ENCODE data around the gene CLASP1.

Gene CLASP1

DNA sequence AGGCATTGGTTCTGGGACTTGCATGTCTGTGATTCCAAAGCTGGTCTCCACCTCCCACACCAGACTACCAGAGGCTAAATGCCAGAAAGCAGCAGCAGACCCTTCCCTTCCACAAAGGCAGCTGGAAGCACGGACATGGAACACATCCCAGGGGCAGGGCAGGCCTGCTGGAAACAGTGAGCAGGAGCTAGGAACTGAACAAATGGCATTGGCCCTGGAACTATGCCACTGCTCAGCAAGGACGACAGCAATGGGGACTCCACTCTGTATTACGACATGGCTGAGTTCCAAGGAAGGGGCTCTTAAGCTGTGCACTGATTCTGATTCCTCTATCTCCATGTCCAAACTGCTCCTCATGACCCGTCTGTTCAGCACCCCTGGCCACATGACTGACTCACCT is 286.5 kb downstream of the CLASP1 start:
- TF ChIP-seq, protein P1, sequence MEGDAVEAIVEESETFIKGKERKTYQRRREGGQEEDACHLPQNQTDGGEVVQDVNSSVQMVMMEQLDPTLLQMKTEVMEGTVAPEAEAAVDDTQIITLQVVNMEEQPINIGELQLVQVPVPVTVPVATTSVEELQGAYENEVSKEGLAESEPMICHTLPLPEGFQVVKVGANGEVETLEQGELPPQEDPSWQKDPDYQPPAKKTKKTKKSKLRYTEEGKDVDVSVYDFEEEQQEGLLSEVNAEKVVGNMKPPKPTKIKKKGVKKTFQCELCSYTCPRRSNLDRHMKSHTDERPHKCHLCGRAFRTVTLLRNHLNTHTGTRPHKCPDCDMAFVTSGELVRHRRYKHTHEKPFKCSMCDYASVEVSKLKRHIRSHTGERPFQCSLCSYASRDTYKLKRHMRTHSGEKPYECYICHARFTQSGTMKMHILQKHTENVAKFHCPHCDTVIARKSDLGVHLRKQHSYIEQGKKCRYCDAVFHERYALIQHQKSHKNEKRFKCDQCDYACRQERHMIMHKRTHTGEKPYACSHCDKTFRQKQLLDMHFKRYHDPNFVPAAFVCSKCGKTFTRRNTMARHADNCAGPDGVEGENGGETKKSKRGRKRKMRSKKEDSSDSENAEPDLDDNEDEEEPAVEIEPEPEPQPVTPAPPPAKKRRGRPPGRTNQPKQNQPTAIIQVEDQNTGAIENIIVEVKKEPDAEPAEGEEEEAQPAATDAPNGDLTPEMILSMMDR (conservative IDR thresholded peaks at IDR 0.05), result no peak
- no peak for TF ChIP-seq ZFX (IDR thresholded peaks at IDR 0.05)
- H3K27ac ChIP-seq, result peak overlapping the region; percentile 74

DNA sequence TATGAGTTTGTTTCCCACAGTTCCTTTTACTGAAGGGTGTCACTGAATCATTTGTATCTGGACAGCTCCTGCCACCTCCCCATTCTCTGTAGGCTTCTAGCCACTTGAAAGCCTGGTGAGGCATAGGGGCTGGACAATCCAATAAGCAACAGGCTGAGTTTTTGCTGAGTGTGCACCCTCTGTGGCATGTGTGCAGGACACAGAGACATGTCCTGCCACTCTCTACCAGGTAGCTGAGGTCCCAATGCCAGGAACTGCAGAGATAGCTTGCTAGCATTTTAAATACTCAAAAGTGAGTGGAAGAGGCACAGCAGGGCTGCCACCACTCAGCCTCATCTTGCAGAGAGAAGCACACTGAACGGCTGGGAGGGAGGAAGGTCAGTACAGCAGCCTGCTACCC is 287.0 kb downstream of the CLASP1 start:
- H3K27ac ChIP-seq, result peak overlapping the region; percentile 74; the same call in 1 of the 2 replicates
- no peak for TF ChIP-seq ZFX (IDR thresholded peaks at IDR 0.05)
- TF ChIP-seq, protein P1 (conservative IDR thresholded peaks at IDR 0.05), result no peak

DNA sequence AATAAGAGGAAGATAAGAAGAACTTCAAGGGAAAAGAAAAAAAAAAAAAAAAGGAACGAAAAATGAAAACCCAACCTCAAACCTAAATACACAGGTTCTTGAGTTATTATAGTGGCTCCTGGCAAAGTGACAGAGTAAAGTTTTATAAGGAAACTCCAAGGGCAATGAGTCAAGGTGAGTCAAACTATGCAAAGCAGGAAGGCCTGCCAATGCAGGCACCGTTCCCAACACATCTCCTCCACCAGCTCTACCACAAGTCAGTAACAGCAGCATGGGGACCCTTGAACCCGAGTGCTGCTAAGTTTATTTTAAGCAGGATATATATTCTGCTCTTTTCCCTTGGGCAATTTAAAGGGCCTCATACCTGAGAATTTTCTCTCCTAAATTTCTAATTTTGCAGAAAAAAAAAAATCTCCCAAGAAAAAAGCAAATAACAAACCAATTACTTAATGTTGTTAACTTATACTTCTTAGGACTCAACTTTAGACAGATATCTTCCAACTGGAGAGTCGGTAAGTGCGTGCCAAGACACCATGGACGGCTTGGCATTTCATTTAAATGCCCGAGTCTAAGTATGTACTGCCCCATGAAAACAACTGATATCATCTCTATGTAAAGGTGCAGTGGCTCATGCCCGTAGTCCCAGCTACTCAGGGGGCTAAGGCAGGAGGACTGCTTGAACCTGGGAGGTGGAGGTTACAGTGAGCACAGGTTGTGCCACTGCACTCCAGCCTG is 288.5 kb downstream of the CLASP1 start:
- peak overlapping the region; percentile 46 for H3K27ac ChIP-seq
- TF ChIP-seq ZFX (IDR thresholded peaks at IDR 0.05), result no peak
- TF ChIP-seq, protein P1 (conservative IDR thresholded peaks at IDR 0.05), result no peak

DNA sequence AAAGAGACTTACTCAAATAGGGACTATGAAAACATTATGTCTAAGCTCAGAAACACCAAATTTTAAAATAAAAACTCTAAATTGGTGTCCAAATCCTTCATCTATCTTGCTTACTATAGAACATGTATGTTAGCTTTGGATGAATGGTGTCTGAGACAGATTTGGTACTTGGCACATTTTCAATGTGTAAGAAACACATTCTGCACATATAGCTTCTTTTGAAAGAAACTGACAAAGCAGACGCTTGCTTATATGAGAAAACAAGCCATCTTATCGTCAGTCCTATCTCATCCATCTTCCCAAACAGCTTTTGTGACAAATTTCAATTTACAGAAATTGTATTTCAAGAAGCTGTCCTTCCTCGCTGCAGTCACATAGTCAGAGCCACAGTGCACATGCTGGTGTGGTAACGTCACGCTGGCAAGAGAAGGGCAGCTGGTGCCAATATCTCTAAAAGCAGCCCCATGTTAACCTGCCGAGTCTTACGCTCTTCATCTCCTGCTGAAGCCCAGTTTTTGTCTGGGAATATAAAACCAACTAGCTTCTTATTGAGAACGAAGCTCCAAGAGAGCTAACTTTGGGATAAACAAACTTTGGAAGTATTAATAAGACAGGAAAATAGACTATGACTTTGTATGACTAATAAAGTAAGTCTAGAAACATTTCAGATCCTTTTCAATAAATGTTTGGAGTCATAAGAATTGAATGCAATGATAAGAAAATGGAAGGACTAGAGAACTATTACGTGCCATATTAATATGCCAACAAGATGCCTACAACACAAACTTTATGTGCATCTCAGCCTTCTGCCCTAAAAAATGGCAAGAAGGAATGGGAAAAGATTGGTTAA is 289.3 kb downstream of the CLASP1 start:
- no peak overlapping the region for H3K27ac ChIP-seq
- no peak for TF ChIP-seq ZFX (IDR thresholded peaks at IDR 0.05)
- TF ChIP-seq, protein P1 (conservative IDR thresholded peaks at IDR 0.05), result no peak

DNA sequence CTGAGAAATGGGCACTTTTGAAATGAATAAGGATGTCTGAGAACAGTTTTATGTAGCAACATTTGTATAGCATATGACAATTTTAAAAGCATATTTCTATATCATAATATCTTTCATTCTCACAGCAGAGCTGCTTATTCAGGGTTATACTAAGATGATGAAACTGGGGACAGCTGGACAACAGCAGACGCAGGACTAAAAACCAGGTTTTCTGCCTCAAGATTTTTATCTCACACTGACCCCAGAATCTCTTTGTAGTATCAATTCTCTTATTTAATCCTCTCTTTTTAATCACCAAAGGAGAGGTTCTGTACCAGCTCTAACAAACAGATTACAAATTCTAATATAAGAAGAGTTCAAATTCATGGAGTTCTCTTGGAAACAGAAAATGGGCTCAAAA is 290.1 kb downstream of the CLASP1 start:
- H3K27ac ChIP-seq, result no peak overlapping the region
- TF ChIP-seq ZFX (IDR thresholded peaks at IDR 0.05), result no peak
- TF ChIP-seq, protein P1 (conservative IDR thresholded peaks at IDR 0.05), result no peak

DNA sequence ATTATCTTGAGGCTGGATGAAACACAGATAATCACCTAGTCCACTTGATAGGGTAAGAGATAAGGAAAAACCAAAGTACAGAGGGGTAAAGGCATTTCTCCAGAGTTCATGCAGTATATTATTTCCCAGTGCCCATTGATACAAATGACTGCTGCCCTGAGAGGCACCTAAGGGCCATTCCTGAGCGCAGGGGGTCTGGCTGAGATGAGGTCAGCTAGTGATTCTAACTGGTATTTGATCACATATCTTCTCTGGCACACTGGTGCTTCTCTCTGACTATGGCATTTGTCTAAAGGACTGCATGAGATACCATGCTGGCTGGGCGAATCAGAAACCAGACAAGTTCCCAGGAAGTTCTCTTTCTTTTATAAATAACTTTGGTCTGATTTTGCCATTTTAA is 291.0 kb downstream of the CLASP1 start:
- no peak for TF ChIP-seq ZFX (IDR thresholded peaks at IDR 0.05)
- TF ChIP-seq, protein P1 (conservative IDR thresholded peaks at IDR 0.05), result no peak
- H3K27ac ChIP-seq, result no peak overlapping the region

DNA sequence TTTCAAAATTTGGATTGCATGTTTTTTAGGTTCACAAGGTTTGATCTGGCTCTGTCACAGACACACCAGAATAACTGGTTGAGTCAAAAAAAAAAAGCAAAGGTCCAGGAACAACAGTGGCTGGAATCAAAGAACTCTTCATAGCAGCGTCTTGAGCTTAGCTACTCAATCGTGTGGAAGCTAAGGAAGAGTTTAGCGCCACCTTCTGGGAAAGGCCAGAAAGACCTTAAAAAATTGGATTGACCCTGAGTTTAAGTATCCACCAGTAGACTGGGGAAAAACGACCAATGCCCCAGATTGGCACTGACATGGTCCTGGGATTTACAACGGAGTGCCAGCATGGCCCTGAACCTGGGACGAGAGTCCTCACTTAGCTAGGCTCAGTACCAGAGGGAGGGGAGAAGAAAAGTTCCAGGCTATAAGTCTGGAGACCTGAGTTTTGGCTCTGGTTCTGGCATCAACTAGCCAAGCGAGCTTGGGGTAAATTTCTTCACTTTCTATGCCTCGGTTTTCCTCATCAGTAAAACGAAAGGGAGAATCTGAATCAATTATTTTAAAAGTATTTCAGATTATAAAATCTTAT is 293.1 kb downstream of the CLASP1 start:
- H3K27ac ChIP-seq, result peak overlapping the region; percentile 42
- no peak for TF ChIP-seq ZFX (IDR thresholded peaks at IDR 0.05)
- TF ChIP-seq, protein P1 (conservative IDR thresholded peaks at IDR 0.05), result peak; percentile 89
